Trophoblast cell (in vitro differentiated cells and primary cell): ENCODE measurements around the gene DCUN1D3.

ENCODE experiments used
- DNase-seq, 2 donors: peaks; one replicate each; pipeline ENCODE4 v3.0.0-alpha.2; 2016
- H2AFZ ChIP-seq: 2 replicates; pipeline ENCODE4 v1.6.1; 2013; ENCODE audit warnings: low read length, moderate library complexity, mild to moderate bottlenecking; ENCODE audit not compliant: insufficient read depth, poor library complexity
- H2AK5ac ChIP-seq: 2 replicates; pipeline ENCODE4 v1.6.1; 2013; ENCODE audit warnings: mild to moderate bottlenecking, low read length
- H2BK120ac ChIP-seq: 2 replicates; pipeline ENCODE4 v1.6.1; 2013; ENCODE audit warnings: low read length, mild to moderate bottlenecking, moderate library complexity; ENCODE audit not compliant: insufficient read depth, poor library complexity
- H2BK12ac ChIP-seq: 2 replicates; pipeline ENCODE4 v1.6.1; 2013; ENCODE audit warnings: mild to moderate bottlenecking, low read length, moderate library complexity
- H2BK5ac ChIP-seq: 2 replicates; pipeline ENCODE4 v1.6.1; 2013; ENCODE audit warnings: low read length, low read depth, moderate library complexity, mild to moderate bottlenecking; ENCODE audit not compliant: poor library complexity
- H3K14ac ChIP-seq: 2 replicates; pipeline ENCODE4 v1.6.1; 2013; ENCODE audit warnings: mild to moderate bottlenecking, low read length
- H3K18ac ChIP-seq: 2 replicates; pipeline ENCODE4 v1.6.1; 2013; ENCODE audit warnings: mild to moderate bottlenecking, low read length
- H3K23ac ChIP-seq: 2 replicates; pipeline ENCODE4 v1.6.1; 2013; ENCODE audit warnings: low read length
- H3K27ac ChIP-seq: 2 replicates; pipeline ENCODE4 v1.5.1; 2013; ENCODE audit warnings: low read depth, mild to moderate bottlenecking, inconsistent platforms, low read length, moderate library complexity
- H3K27me3 ChIP-seq: 2 replicates; pipeline ENCODE4 v1.6.1; 2013; ENCODE audit warnings: inconsistent platforms, mild to moderate bottlenecking, low read length, moderate library complexity; ENCODE audit not compliant: insufficient read depth
- H3K36me3 ChIP-seq, 2 experiments: 1 replicate in 1 of 2; 2 replicates in 1 of 2; pipeline ENCODE4 v1.6.1; 2013; ENCODE audit warnings: low read length in 2 of 2, mild to moderate bottlenecking in 2 of 2, moderate library complexity in 1 of 2; ENCODE audit not compliant: insufficient read depth in 2 of 2, control insufficient read depth in 1 of 2
- H3K4ac ChIP-seq: 2 replicates; pipeline ENCODE4 v1.6.1; 2013; ENCODE audit warnings: low read depth, mild to moderate bottlenecking, low read length, moderate library complexity
- H3K4me1 ChIP-seq, 2 experiments: 1 replicate in 1 of 2; 2 replicates in 1 of 2; pipeline ENCODE4 v1.6.1; 2013; ENCODE audit warnings: low read length in 2 of 2, mild to moderate bottlenecking in 2 of 2, moderate library complexity in 1 of 2; ENCODE audit not compliant: insufficient read depth in 2 of 2, control insufficient read depth in 1 of 2
- H3K4me2 ChIP-seq: 2 replicates; pipeline ENCODE4 v1.6.1; 2013; ENCODE audit warnings: inconsistent platforms, mild to moderate bottlenecking, low read length, moderate library complexity
- H3K4me3 ChIP-seq: 2 replicates; pipeline ENCODE4 v1.5.1; 2013; ENCODE audit warnings: mild to moderate bottlenecking, low read depth, low read length, inconsistent platforms
- H3K79me1 ChIP-seq: one replicate; pipeline ENCODE4 v1.6.1; 2013; ENCODE audit warnings: low read length
- H3K79me2 ChIP-seq: 2 replicates; pipeline ENCODE4 v1.6.1; 2013; ENCODE audit warnings: low read length, mild to moderate bottlenecking; ENCODE audit not compliant: control insufficient read depth, insufficient read depth, poor library complexity
- H3K9ac ChIP-seq: 2 replicates; pipeline ENCODE4 v1.6.1; 2013; ENCODE audit warnings: mild to moderate bottlenecking, low read length
- H3K9me3 ChIP-seq: 2 replicates; pipeline ENCODE4 v1.6.1; 2013; ENCODE audit warnings: low read depth, mild to moderate bottlenecking, control low read depth, inconsistent platforms, low read length; ENCODE audit not compliant: insufficient read depth
- H4K12ac ChIP-seq: 2 replicates; pipeline ENCODE4 v1.6.1; 2013; ENCODE audit warnings: low read depth, mild to moderate bottlenecking, low read length, moderate library complexity
- H4K8ac ChIP-seq: 2 replicates; pipeline ENCODE4 v1.6.1; 2013; ENCODE audit warnings: low read depth, mild to moderate bottlenecking, low read length, moderate library complexity
- H4K91ac ChIP-seq: one replicate; pipeline ENCODE4 v1.6.1; 2013; ENCODE audit warnings: low read depth, mild to moderate bottlenecking, low read length, moderate library complexity
- WGBS: extraction: QIAGEN DNeasy Blood & Tissue Kit; methylation state at CpG from one replicate; pipeline ENCODE4 v1.1.7; 2013; ENCODE audit warnings: missing lambda C conversion rate; ENCODE audit not compliant: insufficient read length, insufficient coverage; ENCODE audit errors: extremely low coverage; 5-methylcytosine and 5-hydroxymethylcytosine counted together

The DCUN1D3 gene

GRCh38 chr16:20897922-20898321, 2.2 kb downstream of the DCUN1D3 start:
- no peak overlapping the region for H2AFZ ChIP-seq
- H3K4me3 ChIP-seq: no peak overlapping the region
- H3K4ac ChIP-seq: no peak overlapping the region
- H2BK5ac ChIP-seq: no peak overlapping the region
- WGBS: no CpG with 5 or more reads among the region's 3 CpGs
- H3K9ac ChIP-seq: no peak overlapping the region
- H4K8ac ChIP-seq: no peak overlapping the region
- no peak overlapping the region for H2AK5ac ChIP-seq
- H3K23ac ChIP-seq: no peak overlapping the region
- H3K36me3 ChIP-seq: peaks cover 0 to 13% of the 10 kb centered on the region in 2 experiments
- no peak overlapping the region for H4K91ac ChIP-seq
- no peaks in the 10 kb centered on the region for H3K9me3 ChIP-seq
- H3K14ac ChIP-seq: no peak overlapping the region
- H2BK12ac ChIP-seq: no peak overlapping the region
- peaks cover 12% of the 10 kb centered on the region for H3K79me2 ChIP-seq
- peak overlapping the region; percentile 2 for H3K4me2 ChIP-seq
- peaks cover 3 to 6% of the 10 kb centered on the region in 2 experiments for H3K4me1 ChIP-seq
- no peak overlapping the region for H4K12ac ChIP-seq
- DNase-seq: no peak
- peaks cover 19% of the 10 kb centered on the region for H3K79me1 ChIP-seq
- H3K27ac ChIP-seq: no peak overlapping the region
- no peak overlapping the region for H2BK120ac ChIP-seq
- H3K27me3 ChIP-seq: no peaks in the 10 kb centered on the region
- no peak overlapping the region for H3K18ac ChIP-seq

- peak in 1 of 2 donors; percentile 57 for DNase-seq
- no peak overlapping the region for H4K12ac ChIP-seq
- peaks cover 19% of the 10 kb centered on the region for H3K79me1 ChIP-seq
- peak overlapping the region; percentile 60 for H3K4ac ChIP-seq
- no peak overlapping the region for H3K23ac ChIP-seq
- H3K18ac ChIP-seq: no peak overlapping the region
- H2AK5ac ChIP-seq: no peak overlapping the region
- no peak overlapping the region for H3K14ac ChIP-seq
- H2BK12ac ChIP-seq: no peak overlapping the region
- H3K9ac ChIP-seq: no peak overlapping the region
- no peak overlapping the region for H3K27ac ChIP-seq
- no peak overlapping the region for H2AFZ ChIP-seq
- no peaks in the 10 kb centered on the region for H3K27me3 ChIP-seq
- H2BK120ac ChIP-seq: no peak overlapping the region
- peaks cover 3 to 6% of the 10 kb centered on the region in 2 experiments for H3K4me1 ChIP-seq
- H3K4me2 ChIP-seq: no peak overlapping the region
- H3K4me3 ChIP-seq: no peak overlapping the region
- peaks cover 0 to 13% of the 10 kb centered on the region in 2 experiments for H3K36me3 ChIP-seq
- H3K79me2 ChIP-seq: peaks cover 12% of the 10 kb centered on the region
- no peak overlapping the region for H4K91ac ChIP-seq
- no peak overlapping the region for H4K8ac ChIP-seq
- no peaks in the 10 kb centered on the region for H3K9me3 ChIP-seq
- WGBS: no CpG with 5 or more reads among the region's 4 CpGs
- no peak overlapping the region for H2BK5ac ChIP-seq
Observed at GRCh38 chr16:20897253-20897897, 2.8 kb downstream of the DCUN1D3 start.

GRCh38 chr16:20894388-20894787, 5.8 kb downstream of the DCUN1D3 start:
- H2BK12ac ChIP-seq: no peak overlapping the region
- H2AFZ ChIP-seq: no peak overlapping the region
- H2AK5ac ChIP-seq: no peak overlapping the region
- no peak overlapping the region for H2BK5ac ChIP-seq
- no peak overlapping the region for H4K8ac ChIP-seq
- H3K18ac ChIP-seq: no peak overlapping the region
- H3K27me3 ChIP-seq: no peaks in the 10 kb centered on the region
- no peak overlapping the region for H3K23ac ChIP-seq
- H3K27ac ChIP-seq: no peak overlapping the region
- H3K4me1 ChIP-seq: peaks cover 3 to 7% of the 10 kb centered on the region in 2 experiments
- no peak overlapping the region for H3K4me2 ChIP-seq
- H4K12ac ChIP-seq: no peak overlapping the region
- no peak overlapping the region for H3K4ac ChIP-seq
- no peak overlapping the region for H4K91ac ChIP-seq
- no peak overlapping the region for H3K4me3 ChIP-seq
- WGBS: no CpG with 5 or more reads among the region's 2 CpGs
- no peak overlapping the region for H3K14ac ChIP-seq
- H3K79me2 ChIP-seq: peaks cover 4% of the 10 kb centered on the region
- H2BK120ac ChIP-seq: no peak overlapping the region
- no peaks in the 10 kb centered on the region for H3K9me3 ChIP-seq
- no peaks in the 10 kb centered on the region for H3K79me1 ChIP-seq
- no peak overlapping the region for H3K9ac ChIP-seq
- H3K36me3 ChIP-seq: peaks cover 2 to 21% of the 10 kb centered on the region in 2 experiments
- DNase-seq: no peak

- Histone ChIP-seq H2BK120ac (no peak overlapping the region), H3K27ac (no peak overlapping the region), H2BK5ac (no peak overlapping the region), H3K4me3 (no peak overlapping the region), H3K18ac (no peak overlapping the region), H2AFZ (no peak overlapping the region), H3K36me3 (peaks cover 4 to 14% of the 10 kb centered on the region in 2 experiments), H4K12ac (no peak overlapping the region), H3K9me3 (no peaks in the 10 kb centered on the region), H4K8ac (no peak overlapping the region), H3K4me2 (no peak overlapping the region), H3K27me3 (no peaks in the 10 kb centered on the region), H4K91ac (no peak overlapping the region), H3K9ac (no peak overlapping the region), H3K4me1 (peaks cover 3 to 5% of the 10 kb centered on the region in 2 experiments), H3K79me1 (no peaks in the 10 kb centered on the region), H3K79me2 (peaks cover 3% of the 10 kb centered on the region), H2BK12ac (no peak overlapping the region), H3K23ac (no peak overlapping the region), H2AK5ac (no peak overlapping the region), H3K4ac (no peak overlapping the region), H3K14ac (no peak overlapping the region)
- peak in 1 of 2 donors; percentile 67 for DNase-seq
- WGBS: no CpG with 5 or more reads among the region's 4 CpGs
Observed at GRCh38 chr16:20889625-20890275, 10.4 kb downstream of the DCUN1D3 start.
